Gastrocnemius medialis (tissue), 4 donors: ENCODE measurements around the gene NHLRC4.

ENCODE experiments used
- POLR2A ChIP-seq, 2 donors: fragments of 450-650 bp; IDR thresholded peaks; one replicate each; pipeline ENCODE4 v1.6.1; 2017; ENCODE audit warnings: antibody characterized with exemption in 2 of 2, mild to moderate bottlenecking in 2 of 2, moderate library complexity in 2 of 2
- TF ChIP-seq, protein P1 (sequence below), 5 experiments: fragments of 450-650 bp in 3 of 5; fragments of 200-600 bp in 2 of 5; sonication (generic) in 2 of 5; IDR thresholded peaks in 4 of 5; conservative IDR thresholded peaks in 1 of 5; 1 replicate in 4 of 5; 2 replicates in 1 of 5; pipeline ENCODE4 v1.5.1; 2016 to 2019; ENCODE audit warnings: antibody characterized with exemption in 5 of 5, mild to moderate bottlenecking in 3 of 5, moderate library complexity in 3 of 5

DNA sequence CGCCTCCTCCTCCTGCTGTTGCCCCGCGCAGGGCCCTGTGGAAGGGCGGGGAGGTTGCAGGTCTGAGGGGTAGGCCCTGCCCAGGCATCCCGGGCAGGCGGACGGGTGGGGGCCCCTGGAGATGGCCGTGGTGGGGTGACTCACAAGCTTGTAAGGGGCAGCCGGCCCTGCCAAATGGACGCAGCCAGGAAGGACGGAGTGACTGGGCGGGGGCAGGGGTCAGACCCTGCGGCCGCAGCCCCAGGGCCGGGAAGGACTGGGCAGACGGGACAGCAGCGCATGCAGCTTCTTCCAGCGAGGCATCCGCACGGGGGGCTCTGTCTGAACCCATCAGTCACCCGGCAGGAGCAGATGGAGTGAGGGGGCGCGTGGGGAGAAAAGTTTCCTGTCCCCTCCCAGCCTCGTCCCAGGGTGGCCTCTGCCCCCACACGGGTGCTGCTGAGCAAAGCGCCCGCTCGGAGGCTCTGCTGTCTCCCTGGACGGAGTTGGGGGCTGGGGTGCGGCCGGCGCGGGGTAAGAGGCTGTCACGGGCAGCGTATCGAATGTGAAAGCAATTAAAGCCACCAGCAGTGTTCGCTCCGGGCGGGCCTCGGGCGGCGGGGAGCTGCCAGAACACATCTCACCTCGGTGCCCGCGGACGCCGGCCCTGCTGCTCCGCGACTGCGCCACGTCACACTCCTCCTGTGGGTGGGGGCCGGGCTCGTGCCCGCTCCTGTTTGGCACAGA is 12.0 kb upstream of the NHLRC4 start:
- TF ChIP-seq, protein P1, sequence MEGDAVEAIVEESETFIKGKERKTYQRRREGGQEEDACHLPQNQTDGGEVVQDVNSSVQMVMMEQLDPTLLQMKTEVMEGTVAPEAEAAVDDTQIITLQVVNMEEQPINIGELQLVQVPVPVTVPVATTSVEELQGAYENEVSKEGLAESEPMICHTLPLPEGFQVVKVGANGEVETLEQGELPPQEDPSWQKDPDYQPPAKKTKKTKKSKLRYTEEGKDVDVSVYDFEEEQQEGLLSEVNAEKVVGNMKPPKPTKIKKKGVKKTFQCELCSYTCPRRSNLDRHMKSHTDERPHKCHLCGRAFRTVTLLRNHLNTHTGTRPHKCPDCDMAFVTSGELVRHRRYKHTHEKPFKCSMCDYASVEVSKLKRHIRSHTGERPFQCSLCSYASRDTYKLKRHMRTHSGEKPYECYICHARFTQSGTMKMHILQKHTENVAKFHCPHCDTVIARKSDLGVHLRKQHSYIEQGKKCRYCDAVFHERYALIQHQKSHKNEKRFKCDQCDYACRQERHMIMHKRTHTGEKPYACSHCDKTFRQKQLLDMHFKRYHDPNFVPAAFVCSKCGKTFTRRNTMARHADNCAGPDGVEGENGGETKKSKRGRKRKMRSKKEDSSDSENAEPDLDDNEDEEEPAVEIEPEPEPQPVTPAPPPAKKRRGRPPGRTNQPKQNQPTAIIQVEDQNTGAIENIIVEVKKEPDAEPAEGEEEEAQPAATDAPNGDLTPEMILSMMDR (IDR thresholded peaks at IDR 0.05 in 4 of 5, conservative IDR thresholded peaks at IDR 0.05 in 1 of 5): no peak
- TF ChIP-seq POLR2A (IDR thresholded peaks at IDR 0.05): no peak
